ENCODE data around the gene SMTN. TPM values are rescaled to one million over a fixed set of nuclear protein-coding genes. Genes with fewer than 3 reads are reported as not detected.

The SMTN gene
- total and polyA plus RNA-seq, 10 of the 15 experiments (the other 5 are each of a cell fraction or from before 2014, with no cell fraction given) = 0.92 to 21.9 (median 4.8) TPM

DNA sequence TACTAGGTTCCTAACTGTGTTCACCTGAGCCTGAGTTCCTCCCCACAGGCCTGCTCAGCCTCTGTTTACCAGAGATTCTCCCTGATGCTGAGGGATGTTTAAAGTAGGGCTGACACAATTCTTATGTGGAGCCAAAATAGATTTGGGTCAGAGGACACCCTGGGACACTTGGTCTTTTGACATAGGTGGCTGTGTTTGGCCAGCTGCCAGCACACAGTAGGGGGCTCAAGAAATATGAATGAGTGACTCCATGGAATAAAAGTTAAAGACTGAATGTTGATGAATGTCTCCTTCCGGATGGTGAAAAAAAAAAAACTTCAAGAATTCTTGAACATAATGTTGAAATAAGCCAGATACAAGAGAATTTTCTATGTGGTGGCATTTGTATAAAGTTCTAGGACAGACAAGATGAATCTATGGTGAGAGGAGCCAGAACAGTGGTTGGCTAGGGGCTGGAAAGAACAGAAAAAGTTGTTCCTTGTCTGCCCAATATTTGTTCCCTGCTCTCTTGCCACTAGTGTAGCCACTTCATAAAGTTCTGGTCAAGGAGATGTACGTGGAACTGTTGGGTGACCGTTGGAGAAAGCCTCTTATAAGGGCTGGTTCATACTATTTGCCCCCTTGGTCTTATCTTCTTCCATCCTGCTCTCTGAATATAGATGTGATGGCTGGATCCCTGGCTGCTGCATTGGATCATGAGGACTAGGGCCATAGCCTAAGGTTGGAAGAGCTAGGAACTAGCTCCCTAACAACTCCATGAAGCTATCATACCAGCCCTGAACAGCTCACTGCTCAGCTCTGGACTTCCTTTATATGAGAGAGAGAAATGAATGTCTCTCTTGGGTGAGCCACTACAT lies 40.3 kb upstream of the SMTN start (continued):
- TF ChIP-seq, protein P1, sequence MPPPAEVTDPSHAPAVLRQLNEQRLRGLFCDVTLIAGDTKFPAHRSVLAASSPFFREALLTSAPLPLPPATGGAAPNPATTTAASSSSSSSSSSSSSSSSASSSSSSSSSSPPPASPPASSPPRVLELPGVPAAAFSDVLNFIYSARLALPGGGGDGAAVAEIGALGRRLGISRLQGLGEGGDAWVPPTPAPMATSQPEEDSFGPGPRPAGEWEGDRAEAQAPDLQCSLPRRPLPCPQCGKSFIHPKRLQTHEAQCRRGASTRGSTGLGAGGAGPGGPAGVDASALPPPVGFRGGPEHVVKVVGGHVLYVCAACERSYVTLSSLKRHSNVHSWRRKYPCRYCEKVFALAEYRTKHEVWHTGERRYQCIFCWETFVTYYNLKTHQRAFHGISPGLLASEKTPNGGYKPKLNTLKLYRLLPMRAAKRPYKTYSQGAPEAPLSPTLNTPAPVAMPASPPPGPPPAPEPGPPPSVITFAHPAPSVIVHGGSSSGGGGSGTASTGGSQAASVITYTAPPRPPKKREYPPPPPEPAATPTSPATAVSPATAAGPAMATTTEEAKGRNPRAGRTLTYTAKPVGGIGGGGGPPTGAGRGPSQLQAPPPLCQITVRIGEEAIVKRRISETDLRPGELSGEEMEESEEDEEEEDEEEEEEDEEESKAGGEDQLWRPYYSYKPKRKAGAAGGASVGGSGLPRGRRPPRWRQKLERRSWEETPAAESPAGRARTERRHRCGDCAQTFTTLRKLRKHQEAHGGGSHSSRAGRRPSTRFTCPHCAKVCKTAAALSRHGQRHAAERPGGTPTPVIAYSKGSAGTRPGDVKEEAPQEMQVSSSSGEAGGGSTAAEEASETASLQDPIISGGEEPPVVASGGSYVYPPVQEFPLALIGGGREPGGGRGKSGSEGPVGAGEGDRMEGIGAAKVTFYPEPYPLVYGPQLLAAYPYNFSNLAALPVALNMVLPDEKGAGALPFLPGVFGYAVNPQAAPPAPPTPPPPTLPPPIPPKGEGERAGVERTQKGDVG (CRISPR knock-in tag; IDR thresholded peaks at IDR 0.05) = no peak
- TF ChIP-seq SUPT20H (IDR thresholded peaks at IDR 0.05; ENCODE audit: borderline replicate concordance, control insufficient read depth, low read depth, low read length) (no peak), ZBED1 (IDR thresholded peaks at IDR 0.05; ENCODE audit: borderline replicate concordance) (no peak), IRF5 (IDR thresholded peaks at IDR 0.05; ENCODE audit: borderline replicate concordance) (no peak)

DNA sequence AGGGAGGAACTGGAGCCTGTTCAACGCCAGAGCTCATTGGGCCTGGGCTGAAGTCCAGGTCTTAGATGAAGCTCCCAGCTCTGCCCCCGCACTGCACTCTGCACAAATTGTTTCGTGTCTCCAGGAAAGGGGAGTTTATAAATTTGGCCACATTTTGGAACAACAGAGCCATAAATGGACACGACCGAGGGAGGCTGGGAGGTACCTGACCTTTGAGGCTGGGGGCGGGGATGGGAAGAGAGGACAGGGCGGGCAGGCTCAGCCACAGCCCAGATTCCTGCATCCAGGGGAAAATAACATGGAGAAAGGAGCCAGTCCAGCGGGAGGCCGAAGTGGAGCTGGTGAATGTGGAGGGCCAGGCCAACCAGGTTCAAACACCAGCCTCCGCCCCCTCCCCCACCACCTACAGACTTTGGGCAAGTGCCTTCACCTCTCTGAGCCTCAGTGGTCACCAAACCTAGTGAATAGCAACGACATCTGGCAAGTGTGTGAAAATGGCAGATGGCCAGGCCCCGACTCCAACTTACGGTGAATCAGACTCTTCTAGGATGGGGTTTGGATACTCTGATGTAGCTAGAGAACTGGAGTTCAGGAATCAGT lies 36.8 kb upstream of the SMTN start:
- WGBS (ENCODE audit: insufficient coverage, insufficient replicate concordance, low lambda C conversion rate, missing lambda C conversion rate) = 33% methylated on average over 13 of the region's 13 CpGs
- CTCF ChIA-PET = no interaction called here
- no peaks in the 10 kb centered on the region for H3K79me2 ChIP-seq (ENCODE audit: control insufficient read depth, insufficient read depth, low read length)
- ATAC-seq (no peak), FAIRE-seq (no peak), DNase-seq (ENCODE audit: low read depth, low spot score) (no peak)
- intact Hi-C loops (cut with micrococcal nuclease; ENCODE audit: unreplicated experiment) (no loop called here), in situ Hi-C loops (cut with MboI) (no loop called here)
- H3K4me2 ChIP-seq (ENCODE audit: control insufficient read depth, insufficient read depth) = no peak overlapping the region
- no peaks in the 10 kb centered on the region for H4K20me1 ChIP-seq (ENCODE audit: control insufficient read depth, insufficient read depth)
- H3K9ac ChIP-seq (ENCODE audit: control insufficient read depth, insufficient read depth, low read length) = no peak overlapping the region
- no peak overlapping the region for H2AFZ ChIP-seq (ENCODE audit: control insufficient read depth, low read depth, low read length)
- H3K4me3 ChIP-seq = no peak overlapping the region
- H3K9me3 ChIP-seq (replicated peaks; ENCODE audit: control insufficient read depth, insufficient read depth, low read length) = no peaks in the 10 kb centered on the region; the same call in 2 of the 3 replicates
- RAD21 ChIA-PET (ENCODE audit: unreplicated experiment) = no interaction called here
- POLR2A ChIA-PET = no interaction called here
- H3K27ac ChIP-seq (ENCODE audit: control insufficient read depth, insufficient read depth) = no peak overlapping the region
- no peaks in the 10 kb centered on the region for H3K4me1 ChIP-seq (ENCODE audit: control insufficient read depth, insufficient read depth, low read length)
- SMC1A ChIA-PET (ENCODE audit: uncharacterized antibody, unreplicated experiment) = no interaction called here
- H3K27me3 ChIP-seq (replicated peaks in 1 of 2; ENCODE audit: control insufficient read depth in 2 of 2, insufficient read depth in 2 of 2, low read length in 1 of 2) = no peaks in the 10 kb centered on the region; a peak in 1 of 4 replicates
- BruUV-seq (replicated peaks) = no TSS peak
- no peaks in the 10 kb centered on the region for H3K36me3 ChIP-seq (ENCODE audit: control insufficient read depth in 2 of 2, insufficient read depth in 2 of 2, low read length in 1 of 2)
- TF ChIP-seq POLR2AphosphoS5 (IDR thresholded peaks at IDR 0.05; ENCODE audit: low read length) (no peak), KLF5 (IDR thresholded peaks at IDR 0.05; ENCODE audit: partially characterized antibody) (no peak), ZBED1 (IDR thresholded peaks at IDR 0.05; ENCODE audit: borderline replicate concordance) (no peak), CBX3 (IDR thresholded peaks at IDR 0.05; ENCODE audit: borderline replicate concordance, low read depth) (no peak), RAD51 (IDR thresholded peaks at IDR 0.05) (no peak), ATF2 (IDR thresholded peaks at IDR 0.05; ENCODE audit: low read length) (no peak), ZNF384 (IDR thresholded peaks at IDR 0.05; ENCODE audit: borderline replicate concordance, low read depth, low read length) (no peak), RUNX3 (IDR thresholded peaks at IDR 0.05; ENCODE audit: low read length) (no peak), SUZ12 (IDR thresholded peaks at IDR 0.05; ENCODE audit: unreplicated experiment) (no peak), SREBF2 (IDR thresholded peaks at IDR 0.05; ENCODE audit: low read length) (no peak), SMC3 (IDR thresholded peaks at IDR 0.05; ENCODE audit: borderline replicate concordance, low read length) (no peak)
